ENCODE data around the gene HS3ST3A1.
"Not testable (repeated sequence)": the region's sequence is repeated elsewhere in the genome, so short reads cannot be mapped to it uniquely, and the experiment has no call there.

Gene HS3ST3A1

GRCh38 chr17:13569398-13570123 lies 32.2 kb downstream of the HS3ST3A1 start:
- no peak for DNase-seq

DNA sequence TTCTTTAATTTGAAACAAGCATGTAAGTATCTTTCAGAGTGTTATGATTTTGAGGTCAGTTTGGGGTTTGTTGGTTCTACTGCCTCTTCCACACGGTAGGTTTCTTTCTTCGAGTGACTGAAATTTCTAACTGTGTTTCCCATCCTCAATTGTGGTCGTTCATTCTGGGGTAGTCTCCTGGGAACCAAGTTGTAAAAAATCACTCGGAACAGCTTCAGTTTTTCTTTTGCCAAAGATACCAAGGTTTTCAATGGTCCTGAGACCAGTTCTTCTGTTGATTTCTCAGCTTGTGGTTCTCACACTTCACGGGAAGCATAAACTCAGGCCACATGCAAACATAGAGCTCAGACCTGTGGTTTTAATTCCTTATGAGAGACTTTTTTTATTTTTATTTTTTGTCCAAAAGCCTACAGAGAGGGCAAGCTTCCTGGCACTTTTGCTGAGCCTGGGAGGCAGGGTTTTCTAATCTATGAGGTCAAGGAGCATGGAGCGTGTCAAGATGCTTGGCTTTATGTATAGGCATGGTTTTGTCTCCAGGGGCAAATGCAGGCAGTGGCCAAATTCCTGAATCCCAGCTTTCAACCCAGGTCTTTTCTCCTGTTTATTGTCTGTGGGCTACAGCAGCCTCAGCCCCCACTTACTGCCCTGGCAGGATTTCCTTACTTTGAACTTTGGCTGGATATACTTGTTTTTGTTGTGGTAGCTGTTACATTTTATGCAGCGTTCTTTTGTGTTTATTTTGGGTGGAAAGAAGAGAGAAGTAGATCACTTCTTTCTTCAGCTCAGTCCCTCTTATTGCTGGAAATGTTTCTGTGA lies 32.9 kb downstream of the HS3ST3A1 start:
- no peak for DNase-seq

DNA sequence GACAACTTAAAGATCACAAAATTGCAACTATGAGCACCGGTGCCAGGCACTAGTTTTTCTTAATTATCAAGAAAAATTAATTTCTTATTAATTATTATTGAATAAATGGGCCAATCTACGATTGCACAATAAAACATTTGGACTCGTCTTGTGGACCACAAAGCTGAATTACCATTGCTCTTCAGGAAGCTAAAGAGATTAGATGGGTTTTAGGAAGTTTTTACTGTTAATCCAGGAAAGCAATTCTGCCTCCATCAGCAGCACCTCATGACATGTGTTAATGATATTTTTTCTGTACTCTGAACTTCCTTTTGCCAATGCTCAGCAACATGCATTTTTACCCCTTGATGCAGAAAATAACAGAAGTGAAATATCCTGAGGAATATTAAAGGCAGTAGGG lies 37.9 kb downstream of the HS3ST3A1 start:
- peak; percentile 5 for DNase-seq

DNA sequence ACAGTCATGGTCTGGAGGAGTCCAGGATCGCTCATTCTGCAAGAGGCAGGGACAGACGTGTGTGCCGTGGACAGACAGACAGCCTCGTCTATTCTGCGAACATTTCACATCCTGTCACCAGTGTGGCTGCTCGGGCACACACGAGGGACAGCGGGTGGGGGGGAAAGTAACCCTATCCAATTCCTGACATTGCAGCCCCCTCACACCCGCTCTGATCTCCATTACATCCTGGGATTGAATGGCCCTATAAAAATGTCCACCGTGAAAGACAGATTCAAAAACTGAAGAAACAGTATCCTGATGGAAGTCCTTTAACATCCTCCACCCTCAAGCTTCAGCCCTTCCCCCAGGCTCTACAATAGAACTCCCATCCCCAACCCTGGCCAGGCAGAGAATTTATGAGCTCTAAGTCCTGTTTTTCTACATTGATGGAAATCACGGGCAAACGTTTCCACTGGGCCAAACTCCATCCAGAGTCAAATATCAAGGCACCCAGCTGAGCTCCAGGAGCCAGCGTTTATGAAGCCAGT lies 39.4 kb downstream of the HS3ST3A1 start:
- no peak for DNase-seq

GRCh38 chr17:13561606-13562270 lies 40.0 kb downstream of the HS3ST3A1 start:
- no peak for DNase-seq

DNA sequence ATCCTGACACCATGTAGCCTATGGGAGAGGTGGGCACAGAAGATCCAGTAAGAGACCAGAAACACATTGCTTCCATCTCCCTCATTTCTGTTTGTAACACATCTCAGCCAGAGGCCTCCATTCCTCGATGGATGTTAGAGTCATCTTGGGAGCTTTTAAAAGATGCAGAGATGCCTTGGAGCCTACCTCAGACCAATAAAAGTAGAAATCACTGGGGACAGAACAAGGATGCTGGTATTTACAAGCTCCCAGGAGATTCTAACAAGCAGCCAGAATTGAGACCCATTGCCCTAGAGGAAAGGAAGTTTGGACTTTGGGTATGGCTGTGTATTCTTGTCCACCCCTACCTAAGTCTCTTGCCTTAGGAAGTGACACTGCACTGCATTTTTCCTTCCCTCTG lies 40.8 kb downstream of the HS3ST3A1 start:
- no peak for DNase-seq

GRCh38 chr17:13558588-13558987 lies 43.1 kb downstream of the HS3ST3A1 start:
- DNase-seq = peak; percentile 64

GRCh38 chr17:13557077-13557476 lies 44.7 kb downstream of the HS3ST3A1 start:
- no peak for DNase-seq

- DNase-seq = no peak
These were observed 47.5 kb downstream of the HS3ST3A1 start for GRCh38 chr17:13554231-13554630.

DNA sequence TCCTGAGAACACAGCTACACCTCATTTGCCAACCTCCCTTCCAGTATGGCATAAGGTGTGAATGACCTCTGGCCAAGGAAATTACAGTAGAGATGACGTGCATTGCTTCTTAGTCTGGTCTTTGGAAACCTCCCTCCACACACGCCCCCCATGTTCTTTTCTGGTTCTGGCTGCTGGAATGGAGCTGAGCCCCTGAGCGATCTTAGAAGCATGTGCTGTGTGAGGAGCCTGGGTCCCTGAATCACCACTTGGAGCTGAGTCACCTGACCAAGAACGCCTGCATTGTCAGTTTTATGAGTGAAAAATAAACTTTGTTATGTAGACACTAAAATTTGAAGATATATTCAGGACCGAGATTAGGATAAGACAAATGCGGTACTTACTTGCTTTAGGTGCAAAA lies 51.4 kb downstream of the HS3ST3A1 start:
- no peak for DNase-seq

GRCh38 chr17:13548576-13548975 lies 53.2 kb downstream of the HS3ST3A1 start:
- not testable (repeated sequence) for DNase-seq

DNA sequence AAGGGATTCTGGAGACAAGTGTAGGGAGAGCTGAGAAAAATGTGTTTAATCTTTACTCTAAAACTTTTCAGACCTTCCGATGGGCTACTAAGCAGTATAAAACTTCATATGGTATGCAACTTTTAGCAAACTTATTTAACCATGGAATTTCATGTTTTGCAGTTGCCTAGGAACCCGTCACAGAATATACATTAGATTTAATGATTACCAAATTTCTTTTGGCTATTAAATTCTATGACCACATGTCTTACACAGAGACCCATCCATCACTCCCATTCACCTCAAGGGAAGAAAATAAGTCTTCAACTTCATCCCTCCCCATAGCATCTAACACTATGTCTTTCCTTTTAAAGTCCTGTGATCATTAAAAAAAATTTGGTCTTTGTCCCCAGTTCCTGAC lies 54.9 kb downstream of the HS3ST3A1 start:
- no peak for DNase-seq

GRCh38 chr17:13545941-13546340 lies 55.8 kb downstream of the HS3ST3A1 start:
- DNase-seq = no peak

- no peak for DNase-seq
These were observed 57.0 kb downstream of the HS3ST3A1 start for GRCh38 chr17:13544765-13545164.

DNA sequence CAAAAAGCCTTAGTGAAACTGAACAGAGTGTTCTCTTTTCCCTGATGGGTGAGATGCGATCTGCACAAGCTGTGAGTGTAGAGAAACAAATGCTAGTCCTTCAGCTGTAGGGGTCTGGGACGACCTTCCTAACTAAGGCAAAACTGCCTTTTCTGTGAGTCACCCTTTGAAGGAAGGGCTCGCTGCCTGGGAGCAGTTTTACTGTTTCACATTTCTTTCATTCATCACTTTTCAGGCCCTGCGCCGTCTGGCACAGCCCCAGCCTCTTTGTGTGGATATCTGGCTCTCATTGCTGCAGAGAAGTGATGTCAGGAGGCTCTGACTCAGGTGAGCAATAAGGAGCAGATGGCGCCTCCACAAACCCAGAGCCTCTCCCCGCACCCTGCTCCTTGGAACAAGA lies 57.4 kb downstream of the HS3ST3A1 start:
- no peak for DNase-seq

- DNase-seq = no peak
These were observed 59.1 kb downstream of the HS3ST3A1 start for GRCh38 chr17:13542636-13543035.

DNA sequence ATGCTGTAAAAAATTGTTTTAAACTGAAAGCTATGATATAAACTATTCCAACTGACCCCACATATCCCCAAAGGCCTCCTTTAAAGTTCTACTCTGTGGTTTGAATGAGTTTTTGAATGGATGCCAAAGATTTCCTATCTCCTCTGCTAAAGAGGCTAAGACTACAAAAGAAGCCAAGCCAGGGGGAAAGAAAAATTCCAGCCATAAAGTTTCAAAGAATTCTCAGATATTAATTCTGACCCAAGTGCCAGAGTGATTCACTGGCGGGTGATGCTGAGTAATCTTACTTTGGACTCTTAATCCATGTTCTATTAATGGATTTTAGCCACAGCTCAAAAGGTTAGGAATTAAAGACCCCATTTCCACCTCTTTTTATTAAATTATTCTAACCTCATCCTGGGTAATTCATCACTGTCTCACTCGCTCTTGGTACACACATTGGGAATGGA lies 60.7 kb downstream of the HS3ST3A1 start:
- DNase-seq = no peak

GRCh38 chr17:13540546-13540945 lies 61.2 kb downstream of the HS3ST3A1 start:
- DNase-seq = no peak

GRCh38 chr17:13539421-13539820 lies 62.3 kb downstream of the HS3ST3A1 start:
- DNase-seq = no peak

DNA sequence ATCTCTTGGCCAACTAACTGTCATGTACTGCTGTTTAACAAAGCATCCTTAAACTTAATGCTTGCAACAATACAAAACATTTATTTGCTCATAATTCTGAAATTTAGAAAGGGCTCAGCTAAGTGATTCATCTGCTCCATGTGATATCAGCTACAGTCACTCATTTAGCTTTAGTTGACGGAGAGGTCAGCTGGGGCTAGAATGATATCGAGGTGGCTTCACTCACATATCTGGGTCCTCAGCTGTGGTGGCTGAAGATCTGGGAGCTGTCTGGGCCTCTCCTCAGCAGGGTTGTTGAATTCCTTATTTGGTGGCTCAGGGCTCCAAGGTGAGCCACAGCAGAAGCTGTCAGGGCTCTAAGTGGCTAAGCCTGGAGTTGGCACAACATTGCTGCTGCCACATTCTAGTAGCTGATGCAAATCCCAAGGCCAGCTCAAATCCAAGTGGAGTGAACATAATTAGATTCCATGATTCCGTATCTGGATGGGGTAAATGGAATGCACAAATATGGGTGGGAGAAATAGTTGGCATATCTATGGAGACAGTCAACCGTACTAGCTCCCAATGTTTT lies 62.8 kb downstream of the HS3ST3A1 start:
- DNase-seq = no peak

DNA sequence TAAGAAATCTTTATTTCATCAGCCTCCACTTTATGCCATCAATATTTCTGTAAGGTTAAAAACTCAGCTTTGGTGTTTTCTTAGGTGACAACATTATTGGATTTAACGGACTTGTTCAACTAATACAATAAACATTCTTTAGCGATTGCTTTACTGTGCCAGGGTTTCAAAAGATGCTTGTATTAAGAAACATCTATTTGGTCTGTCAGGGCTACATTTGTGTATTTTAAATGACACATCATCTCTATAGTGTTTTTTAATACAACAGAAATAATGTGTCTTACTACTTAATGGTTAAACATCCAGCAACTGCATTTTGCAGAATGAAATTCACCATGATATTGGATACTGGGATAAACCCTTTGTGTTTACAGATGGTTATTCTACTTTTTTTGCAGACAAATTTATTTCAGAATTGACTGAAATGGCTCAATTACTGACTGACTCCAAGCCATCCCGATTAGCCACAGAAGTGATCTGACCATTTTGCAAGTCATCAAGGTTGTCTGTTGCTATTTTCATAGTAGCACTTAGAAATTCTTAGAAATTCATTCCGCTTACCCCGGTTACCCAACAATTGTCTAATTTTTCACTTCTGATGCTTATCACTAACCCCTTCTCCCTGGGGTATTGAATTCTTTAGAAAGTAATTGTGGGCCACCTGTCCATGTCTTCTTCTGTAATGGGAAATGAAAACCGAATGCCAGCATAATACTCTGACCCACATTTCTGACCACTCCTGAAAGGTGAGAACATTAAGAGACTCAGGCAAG lies 63.7 kb downstream of the HS3ST3A1 start:
- no peak for DNase-seq

GRCh38 chr17:13537167-13537731 lies 64.5 kb downstream of the HS3ST3A1 start:
- DNase-seq = no peak

Measured in MV-4-11 (cell line).